NOMO-1 treated with dmso at 0.1 percent for 144 hours (cell line): Measurements from ENCODE around the gene GNG3.
"Not testable (repeated sequence)": the region's sequence is repeated elsewhere in the genome, so short reads cannot be mapped to it uniquely, and the experiment has no call there.

ENCODE experiments used
- DNase-seq: peaks from one replicate; lab custom pipeline; 2025; ENCODE audit not compliant: unreplicated experiment; lab: John Stamatoyannopoulos, UW

Gene GNG3

GRCh38 chr11:62707277-62707861 is at the start of gene GNG3, which contains the start of gene BSCL2:
TSS of gene GNG3 (plus strand) at chr11:62707676. CDS start at chr11:62708296, 620 bp downstream.
TSS of gene BSCL2 (minus strand) at chr11:62707424. CDS start at chr11:62707195, 229 bp downstream.
- DNase-seq = no peak

- DNase-seq = peak; percentile 72
Observed at GRCh38 chr11:62664405-62665074, 42.9 kb upstream of the GNG3 start.

- peak; percentile 89 for DNase-seq
Observed at GRCh38 chr11:62665075-62665598, 42.3 kb upstream of the GNG3 start, which contains the start of the genes C11orf98 and CSKMT. TSS of gene C11orf98 (minus strand) at chr11:62665210. CDS start at chr11:62665169, 41 bp downstream. TSS of gene CSKMT (plus strand) at chr11:62665312. CDS start at chr11:62665880, 568 bp downstream.

- peak; percentile 22 for DNase-seq
Observed at GRCh38 chr11:62665599-62666258, 41.7 kb upstream of the GNG3 start.

GRCh38 chr11:62666259-62666926 is 41.1 kb upstream of the GNG3 start:
- no peak for DNase-seq

GRCh38 chr11:62667460-62667859 is 40.0 kb upstream of the GNG3 start:
- no peak for DNase-seq

GRCh38 chr11:62669420-62670161 is 37.9 kb upstream of the GNG3 start:
- no peak for DNase-seq

- peak; percentile 59 for DNase-seq
Observed at GRCh38 chr11:62671236-62671607, 36.3 kb upstream of the GNG3 start.

- peak; percentile 92 for DNase-seq
Observed at GRCh38 chr11:62671608-62672389, 35.7 kb upstream of the GNG3 start, which contains the start of the genes LBHD1 and UQCC3. TSS of gene LBHD1 (minus strand) at chr11:62672267. CDS start at chr11:62670031, 2,236 bp downstream. TSS of gene UQCC3 (plus strand) at chr11:62671673. CDS start at chr11:62671746, 73 bp downstream.

GRCh38 chr11:62673196-62673525 is 34.3 kb upstream of the GNG3 start:
- DNase-seq = no peak

GRCh38 chr11:62675415-62675814 is 32.1 kb upstream of the GNG3 start:
- DNase-seq = not testable (repeated sequence)

- no peak for DNase-seq
Observed at GRCh38 chr11:62676698-62677097, 30.8 kb upstream of the GNG3 start.

- DNase-seq = no peak
Observed at GRCh38 chr11:62677156-62677555, 30.3 kb upstream of the GNG3 start.

- DNase-seq = no peak
Observed at GRCh38 chr11:62677714-62678113, 29.8 kb upstream of the GNG3 start.

GRCh38 chr11:62678433-62678769 is 29.1 kb upstream of the GNG3 start:
- DNase-seq = no peak

- DNase-seq = peak; percentile 89
Observed at GRCh38 chr11:62678770-62679696, 28.4 kb upstream of the GNG3 start, which contains the start of gene UBXN1. TSS of gene UBXN1 (minus strand) at chr11:62679073. CDS start at chr11:62678923, 150 bp downstream.

- peak; percentile 9 for DNase-seq
Observed at GRCh38 chr11:62680825-62681240, 26.6 kb upstream of the GNG3 start.

- DNase-seq = no peak
Observed at GRCh38 chr11:62682518-62682917, 25.0 kb upstream of the GNG3 start.
